HepG2 (cell line): ENCODE data around the gene TGFBRAP1. TPM values are rescaled to one million over a fixed set of nuclear protein-coding genes. Genes with fewer than 3 reads are reported as not detected.

Experiments
- ATAC-seq: fragments of 200-7000 bp; cut with Tn5 transposase; 3 replicates; pipeline ENCODE4 v1.9.1; 2020; ENCODE audit warnings: mild to moderate bottlenecking, moderate library complexity
- BruUV-seq: library from RNA; stranded (reverse); fragments of 400-500 nt; replicated peaks from 2 replicates; lab custom pipeline; 2021; lab: Mats Ljungman, UMichigan
- CTCF ChIA-PET: fragments of 300-600 bp; formaldehyde crosslinking; extraction: SDS; loops from one replicate; lab custom pipeline; 2021; ENCODE audit warnings: low total read pairs, inconsistent platforms, low intra/inter-chr PET ratio; lab: Yijun Ruan, JAX
- POLR2A ChIA-PET: fragments of 350-600 bp; sonication (Branson Sonifier 250); formaldehyde crosslinking; loops from one replicate; lab custom pipeline; 2020; ENCODE audit warnings: antibody characterized with exemption, inconsistent platforms; lab: Yijun Ruan, JAX
- DNase-seq: peaks from one replicate; pipeline ENCODE4 v3.0.0-alpha.2; 2015; ENCODE audit warnings: low spot score
- FAIRE-seq: peaks from 3 replicates; lab custom pipeline; 2011; peaks lifted over from hg19 to GRCh38; lab: Jason Lieb, UNC
- H2AFZ ChIP-seq: one replicate; pipeline ENCODE4 v1.6.1; 2011; ENCODE audit warnings: low read length, inconsistent platforms
- H3K27ac ChIP-seq: fragments of 300-600 bp; 3 replicates; pipeline ENCODE4 v1.8.0; 2011; ENCODE audit warnings: mixed run types, mild to moderate bottlenecking, mixed read lengths, low read length, inconsistent platforms; ENCODE audit not compliant: insufficient read depth; ENCODE audit errors: extremely low read length
- H3K27me3 ChIP-seq, 2 experiments: fragments of 200-600 bp in 1 of 2; 2 replicates in 1 of 2; 3 replicates in 1 of 2; pipeline versions ENCODE4 v1.6.0 to v1.8.0; 2011; ENCODE audit warnings: low read length in 2 of 2, mild to moderate bottlenecking in 2 of 2, moderate library complexity in 2 of 2, inconsistent platforms in 1 of 2; ENCODE audit not compliant: insufficient read depth in 2 of 2, control insufficient read depth in 1 of 2
- H3K36me3 ChIP-seq, 2 experiments: fragments of 200-600 bp in 1 of 2; replicated peaks in 1 of 2; 2 replicates in 1 of 2; 3 replicates in 1 of 2; pipeline versions ENCODE4 v1.5.1 to v1.8.0; 2011; ENCODE audit warnings: low read length in 2 of 2, inconsistent platforms in 1 of 2; ENCODE audit not compliant: insufficient read depth in 2 of 2, control insufficient read depth in 1 of 2
- H3K4me1 ChIP-seq: 2 replicates; pipeline ENCODE4 v1.5.1; 2012; ENCODE audit warnings: low read length, inconsistent platforms; ENCODE audit not compliant: insufficient read depth
- H3K4me2 ChIP-seq: 2 replicates; pipeline ENCODE4 v1.6.0; 2011; ENCODE audit warnings: low read depth, low read length, inconsistent platforms
- H3K4me3 ChIP-seq, 3 experiments: fragments of 200-600 bp in 1 of 3; sonication (generic), shearing (Covaris generic) in 1 of 3; replicated peaks in 1 of 3; 2 replicates each; pipeline ENCODE4 v1.5.1; 2011 to 2016; ENCODE audit warnings: low read length in 3 of 3, inconsistent platforms in 2 of 3, low read depth in 2 of 3, mild to moderate bottlenecking in 2 of 3, control low read depth in 1 of 3, mixed read lengths in 1 of 3; ENCODE audit not compliant: insufficient read depth in 1 of 3
- H3K79me2 ChIP-seq: one replicate; pipeline ENCODE4 v1.6.1; 2011; ENCODE audit warnings: low read length, inconsistent platforms; ENCODE audit not compliant: insufficient read depth
- H3K9ac ChIP-seq: 2 replicates; pipeline ENCODE4 v1.6.0; 2011; ENCODE audit warnings: mild to moderate bottlenecking, low read depth, low read length, inconsistent platforms; ENCODE audit not compliant: insufficient read depth
- H3K9me3 ChIP-seq: 2 replicates; pipeline ENCODE4 v1.5.1; 2012; ENCODE audit warnings: mild to moderate bottlenecking, low read length
- H4K20me1 ChIP-seq: 2 replicates; pipeline ENCODE4 v1.6.0; 2011; ENCODE audit warnings: inconsistent platforms, mild to moderate bottlenecking, low read length, moderate library complexity; ENCODE audit not compliant: insufficient read depth
- EZH2 ChIP-seq: conservative IDR thresholded peaks from 2 replicates; pipeline ENCODE4 v1.6.1; 2012; ENCODE audit warnings: mild to moderate bottlenecking, low read depth, low read length, moderate library complexity
- HHEX ChIP-seq: IDR thresholded peaks from 2 replicates; pipeline ENCODE4 v1.6.1; 2016; ENCODE audit warnings: control low read depth
- IRX3 ChIP-seq: sonication (generic); formaldehyde crosslinking; IDR thresholded peaks from 2 replicates; pipeline ENCODE4 v1.8.1; 2023; ENCODE audit warnings: mild to moderate bottlenecking, low read depth, missing genetic modification reagents, borderline replicate concordance
- NFRKB ChIP-seq: fragments of 450-650 bp; IDR thresholded peaks from 2 replicates; pipeline ENCODE4 v1.6.1; 2017
- XRCC5 ChIP-seq: fragments of 200-400 bp; formaldehyde crosslinking; optimal IDR thresholded peaks from 2 replicates; pipeline ENCODE3; 2017; ENCODE audit warnings: mild to moderate bottlenecking, low read length
- ZNF205 ChIP-seq: IDR thresholded peaks from 2 replicates; pipeline ENCODE4 v1.6.1; 2018; ENCODE audit warnings: missing biosample characterization, missing genetic modification reagents
- ZNF44 ChIP-seq: sonication (generic); formaldehyde crosslinking; IDR thresholded peaks from 2 replicates; pipeline ENCODE4 v1.5.1; 2020; ENCODE audit warnings: mild to moderate bottlenecking, missing genetic modification reagents
- ZNF460 ChIP-seq: sonication (generic); formaldehyde crosslinking; IDR thresholded peaks from 2 replicates; pipeline ENCODE4 v1.5.1; 2020; ENCODE audit warnings: missing genetic modification reagents, mild to moderate bottlenecking, borderline replicate concordance
- ZNF572 ChIP-seq: sonication (generic); formaldehyde crosslinking; IDR thresholded peaks from 2 replicates; pipeline ENCODE4 v1.5.1; 2020; ENCODE audit warnings: mild to moderate bottlenecking, missing genetic modification reagents
- ZNF605 ChIP-seq: sonication (generic); formaldehyde crosslinking; IDR thresholded peaks from 2 replicates; pipeline ENCODE4 v1.8.0; 2022; ENCODE audit warnings: mild to moderate bottlenecking, missing genetic modification reagents
- ZNF703 ChIP-seq: sonication (generic); formaldehyde crosslinking; IDR thresholded peaks from 2 replicates; pipeline ENCODE4 v1.5.1; 2020; ENCODE audit warnings: missing genetic modification reagents, mild to moderate bottlenecking, moderate library complexity, borderline replicate concordance
- ZNF746 ChIP-seq: sonication (generic); formaldehyde crosslinking; IDR thresholded peaks from 2 replicates; pipeline ENCODE4 v1.8.0; 2022; ENCODE audit warnings: mild to moderate bottlenecking, missing genetic modification reagents
- ZNF761 ChIP-seq: sonication (generic); formaldehyde crosslinking; conservative IDR thresholded peaks from 2 replicates; pipeline ENCODE4 v1.4.0; 2020; ENCODE audit warnings: mild to moderate bottlenecking, missing genetic modification reagents
- WGBS: methylation state at CpG from one replicate; pipeline ENCODE4 v1.1.6; 2017; ENCODE audit warnings: low lambda C conversion rate; 5-methylcytosine and 5-hydroxymethylcytosine counted together
- in situ Hi-C: cut with HindIII; loops from 2 replicates; pipeline ENCODE4 v1.10.0; 2017; ENCODE audit warnings: low pct_unique_long_range_greater_than_20kb; ENCODE audit not compliant: extremely low pct_ligation_motif_present
- intact Hi-C: fragments of 100-400 bp; cut with micrococcal nuclease; formaldehyde crosslinking; loops from one replicate; pipeline ENCODE4 v1.10.0; 2022; ENCODE audit not compliant: unreplicated experiment
- polyA plus RNA-seq, 8 experiments: library from polyadenylated mRNA; depleted of rRNA in 3 of 8; stranded (reverse) in 7 of 8; unstranded in 1 of 8; fragments of >200 nt; fragmentation: Illumina TruSeq in 4 of 8; extraction: Trizol in 4 of 8; gene quantifications; 2 replicates each; pipeline versions ENCODE4 v1.2.1 to v1.2.3, GENCODE V29; 2011 to 2016; ENCODE audit warnings: low read depth in 4 of 8, missing spikeins in 1 of 8, mixed read lengths in 1 of 8; ENCODE audit not compliant: insufficient read depth in 1 of 8
- total RNA-seq, 5 experiments: library from RNA; depleted of rRNA; stranded (reverse); fragments of >200 nt; fragmentation: Illumina TruSeq; extraction: Trizol; gene quantifications; 2 replicates each; pipeline ENCODE4 v1.2.3, GENCODE V29; 2016; ENCODE audit warnings: low read depth in 1 of 5
- TF ChIP-seq, protein P1 (sequence below): sonication (generic); formaldehyde crosslinking; IDR thresholded peaks from 2 replicates; pipeline ENCODE4 v1.8.1; 2023; ENCODE audit warnings: mild to moderate bottlenecking, missing genetic modification reagents
- TF ChIP-seq, protein P2 (sequence below): sonication (generic); formaldehyde crosslinking; IDR thresholded peaks from 2 replicates; pipeline ENCODE4 v1.5.0; 2020; ENCODE audit warnings: mild to moderate bottlenecking, missing genetic modification reagents, moderate library complexity
- TF ChIP-seq, protein P3 (sequence below): sonication (generic); formaldehyde crosslinking; IDR thresholded peaks from 2 replicates; pipeline ENCODE4 v1.9.0; 2021; ENCODE audit warnings: missing genetic modification reagents, mild to moderate bottlenecking, borderline replicate concordance
- TF ChIP-seq, protein P4 (sequence below): sonication (generic); formaldehyde crosslinking; IDR thresholded peaks from 2 replicates; pipeline ENCODE4 v1.5.0; 2020; ENCODE audit warnings: missing genetic modification reagents
- TF ChIP-seq, protein P5 (sequence below): sonication (generic); formaldehyde crosslinking; IDR thresholded peaks from 2 replicates; pipeline ENCODE4 v1.4.0; 2020; ENCODE audit warnings: mild to moderate bottlenecking, missing genetic modification reagents

Gene TGFBRAP1
- total and polyA plus RNA-seq, 2 of the 13 experiments (the other 11 are each of a cell fraction or from before 2014, with no cell fraction given): 12.7 to 22.9 TPM

DNA sequence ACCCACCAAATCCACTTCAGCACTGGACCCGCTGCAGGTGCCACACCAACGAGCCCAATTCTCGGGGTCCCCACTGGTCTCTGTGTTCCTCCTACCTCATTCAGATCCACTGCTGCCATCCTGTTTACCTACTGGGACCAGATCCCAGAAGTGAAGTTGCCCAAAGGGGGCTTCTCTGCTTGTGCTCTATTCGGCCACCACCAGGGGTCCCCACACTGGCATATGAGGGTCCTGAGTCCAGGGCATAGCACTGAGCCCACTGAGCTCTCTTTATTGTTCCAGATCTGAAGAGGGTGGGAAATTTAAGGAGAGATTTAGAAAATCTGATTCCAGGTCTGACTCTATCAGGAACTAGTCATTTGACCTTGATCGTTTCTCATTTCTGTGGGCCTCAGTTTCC, 85.6 kb downstream of the TGFBRAP1 start:
- POLR2A ChIA-PET: no interaction called here
- FAIRE-seq: no peak

More for the DNA sequence above, 85.6 kb downstream of the TGFBRAP1 start:
- Histone ChIP-seq H3K4me3 (no peak overlapping the region), H3K4me1 (no peaks in the 10 kb centered on the region), H4K20me1 (no peaks in the 10 kb centered on the region), H3K36me3 (no peaks in the 10 kb centered on the region), H3K79me2 (no peaks in the 10 kb centered on the region), H3K9me3 (no peaks in the 10 kb centered on the region), H3K27me3 (peaks cover 0 to 4% of the 10 kb centered on the region in 2 experiments; a peak in 2 of 5 replicates), H2AFZ (no peak overlapping the region), H3K27ac (no peak overlapping the region), H3K9ac (no peak overlapping the region), H3K4me2 (no peak overlapping the region)
- in situ Hi-C loops: no loop called here
- peak; percentile 34 for DNase-seq
- TF ChIP-seq ZNF703 (CRISPR knock-in tag) (no peak), ZNF205 (CRISPR knock-in tag) (no peak), ZNF605 (no peak), XRCC5 (peak; percentile 63), NFRKB (no peak), EZH2 (no peak), HHEX (CRISPR knock-in tag) (no peak), ZNF572 (CRISPR knock-in tag) (no peak), ZNF761 (CRISPR knock-in tag) (no peak), ZNF44 (CRISPR knock-in tag) (no peak), ZNF746 (CRISPR knock-in tag) (no peak), ZNF460 (CRISPR knock-in tag) (no peak), IRX3 (no peak)
- TF ChIP-seq, protein P1, sequence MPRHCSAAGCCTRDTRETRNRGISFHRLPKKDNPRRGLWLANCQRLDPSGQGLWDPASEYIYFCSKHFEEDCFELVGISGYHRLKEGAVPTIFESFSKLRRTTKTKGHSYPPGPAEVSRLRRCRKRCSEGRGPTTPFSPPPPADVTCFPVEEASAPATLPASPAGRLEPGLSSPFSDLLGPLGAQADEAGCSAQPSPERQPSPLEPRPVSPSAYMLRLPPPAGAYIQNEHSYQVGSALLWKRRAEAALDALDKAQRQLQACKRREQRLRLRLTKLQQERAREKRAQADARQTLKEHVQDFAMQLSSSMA (CRISPR knock-in tag): no peak
- TF ChIP-seq, protein P2, sequence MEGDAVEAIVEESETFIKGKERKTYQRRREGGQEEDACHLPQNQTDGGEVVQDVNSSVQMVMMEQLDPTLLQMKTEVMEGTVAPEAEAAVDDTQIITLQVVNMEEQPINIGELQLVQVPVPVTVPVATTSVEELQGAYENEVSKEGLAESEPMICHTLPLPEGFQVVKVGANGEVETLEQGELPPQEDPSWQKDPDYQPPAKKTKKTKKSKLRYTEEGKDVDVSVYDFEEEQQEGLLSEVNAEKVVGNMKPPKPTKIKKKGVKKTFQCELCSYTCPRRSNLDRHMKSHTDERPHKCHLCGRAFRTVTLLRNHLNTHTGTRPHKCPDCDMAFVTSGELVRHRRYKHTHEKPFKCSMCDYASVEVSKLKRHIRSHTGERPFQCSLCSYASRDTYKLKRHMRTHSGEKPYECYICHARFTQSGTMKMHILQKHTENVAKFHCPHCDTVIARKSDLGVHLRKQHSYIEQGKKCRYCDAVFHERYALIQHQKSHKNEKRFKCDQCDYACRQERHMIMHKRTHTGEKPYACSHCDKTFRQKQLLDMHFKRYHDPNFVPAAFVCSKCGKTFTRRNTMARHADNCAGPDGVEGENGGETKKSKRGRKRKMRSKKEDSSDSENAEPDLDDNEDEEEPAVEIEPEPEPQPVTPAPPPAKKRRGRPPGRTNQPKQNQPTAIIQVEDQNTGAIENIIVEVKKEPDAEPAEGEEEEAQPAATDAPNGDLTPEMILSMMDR: peak; percentile 49
- TF ChIP-seq, protein P3, sequence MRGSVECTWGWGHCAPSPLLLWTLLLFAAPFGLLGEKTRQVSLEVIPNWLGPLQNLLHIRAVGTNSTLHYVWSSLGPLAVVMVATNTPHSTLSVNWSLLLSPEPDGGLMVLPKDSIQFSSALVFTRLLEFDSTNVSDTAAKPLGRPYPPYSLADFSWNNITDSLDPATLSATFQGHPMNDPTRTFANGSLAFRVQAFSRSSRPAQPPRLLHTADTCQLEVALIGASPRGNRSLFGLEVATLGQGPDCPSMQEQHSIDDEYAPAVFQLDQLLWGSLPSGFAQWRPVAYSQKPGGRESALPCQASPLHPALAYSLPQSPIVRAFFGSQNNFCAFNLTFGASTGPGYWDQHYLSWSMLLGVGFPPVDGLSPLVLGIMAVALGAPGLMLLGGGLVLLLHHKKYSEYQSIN (CRISPR knock-in tag): no peak
- TF ChIP-seq, protein P4, sequence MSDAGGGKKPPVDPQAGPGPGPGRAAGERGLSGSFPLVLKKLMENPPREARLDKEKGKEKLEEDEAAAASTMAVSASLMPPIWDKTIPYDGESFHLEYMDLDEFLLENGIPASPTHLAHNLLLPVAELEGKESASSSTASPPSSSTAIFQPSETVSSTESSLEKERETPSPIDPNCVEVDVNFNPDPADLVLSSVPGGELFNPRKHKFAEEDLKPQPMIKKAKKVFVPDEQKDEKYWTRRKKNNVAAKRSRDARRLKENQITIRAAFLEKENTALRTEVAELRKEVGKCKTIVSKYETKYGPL (CRISPR knock-in tag): no peak
- TF ChIP-seq, protein P5, sequence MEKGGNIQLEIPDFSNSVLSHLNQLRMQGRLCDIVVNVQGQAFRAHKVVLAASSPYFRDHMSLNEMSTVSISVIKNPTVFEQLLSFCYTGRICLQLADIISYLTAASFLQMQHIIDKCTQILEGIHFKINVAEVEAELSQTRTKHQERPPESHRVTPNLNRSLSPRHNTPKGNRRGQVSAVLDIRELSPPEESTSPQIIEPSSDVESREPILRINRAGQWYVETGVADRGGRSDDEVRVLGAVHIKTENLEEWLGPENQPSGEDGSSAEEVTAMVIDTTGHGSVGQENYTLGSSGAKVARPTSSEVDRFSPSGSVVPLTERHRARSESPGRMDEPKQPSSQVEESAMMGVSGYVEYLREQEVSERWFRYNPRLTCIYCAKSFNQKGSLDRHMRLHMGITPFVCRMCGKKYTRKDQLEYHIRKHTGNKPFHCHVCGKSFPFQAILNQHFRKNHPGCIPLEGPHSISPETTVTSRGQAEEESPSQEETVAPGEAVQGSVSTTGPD (CRISPR knock-in tag): no peak
- CTCF ChIA-PET: no interaction called here
- peak; percentile 83 for ATAC-seq
- intact Hi-C loops: no loop called here
- 12% methylated on average over 5 of the region's 5 CpGs for WGBS
- no TSS peak for BruUV-seq
